SU-DHL-6 (cell line): Measurements from ENCODE around the gene HELZ2.

Experiments
- CTCF ChIP-seq: fragments of 200-600 bp; sonication (generic); IDR thresholded peaks from one replicate; pipeline ENCODE4 v1.5.1; 2017; ENCODE audit warnings: antibody characterized with exemption, mild to moderate bottlenecking, low read length, moderate library complexity; ENCODE audit not compliant: insufficient read depth, poor library complexity, severe bottlenecking
- EZH2phosphoT487 ChIP-seq: fragments of 200-600 bp; sonication (generic), shearing (Covaris generic); conservative IDR thresholded peaks from 2 replicates; pipeline ENCODE4 v1.6.1; 2018; ENCODE audit warnings: mild to moderate bottlenecking, antibody characterized with exemption, low read length, moderate library complexity, mixed read lengths

DNA sequence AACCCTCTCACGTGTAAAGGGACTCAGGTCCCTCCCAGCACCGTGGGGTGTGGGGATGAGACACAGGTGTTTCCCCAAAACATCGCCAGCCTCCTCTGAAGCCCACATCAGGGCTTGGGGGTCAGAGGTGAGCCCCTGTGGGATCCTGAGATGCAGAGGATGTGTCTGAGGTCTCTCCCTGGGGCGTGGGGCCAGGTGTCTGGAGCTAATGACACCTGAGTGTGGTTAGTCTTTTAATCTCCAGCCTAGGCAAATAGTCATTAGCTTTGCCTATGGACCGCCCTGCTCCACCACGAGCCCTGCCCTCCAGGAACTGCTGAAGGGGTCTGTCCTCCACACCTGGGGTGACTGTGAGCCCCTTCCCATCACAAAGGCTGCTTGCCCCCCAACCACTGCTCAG, 28.2 kb downstream of the HELZ2 start:
- no peak for TF ChIP-seq CTCF
- no peak for TF ChIP-seq EZH2phosphoT487
